ENCODE measurements around the gene STON2. TPM values are rescaled to one million over a fixed set of nuclear protein-coding genes. Genes with fewer than 3 reads are reported as not detected.
"Not testable (repeated sequence)": the region's sequence is repeated elsewhere in the genome, so short reads cannot be mapped to it uniquely, and the experiment has no call there.

STON2 gene
- polyA plus RNA-seq, 2 donors = 8.5 to 20.4 TPM

DNA sequence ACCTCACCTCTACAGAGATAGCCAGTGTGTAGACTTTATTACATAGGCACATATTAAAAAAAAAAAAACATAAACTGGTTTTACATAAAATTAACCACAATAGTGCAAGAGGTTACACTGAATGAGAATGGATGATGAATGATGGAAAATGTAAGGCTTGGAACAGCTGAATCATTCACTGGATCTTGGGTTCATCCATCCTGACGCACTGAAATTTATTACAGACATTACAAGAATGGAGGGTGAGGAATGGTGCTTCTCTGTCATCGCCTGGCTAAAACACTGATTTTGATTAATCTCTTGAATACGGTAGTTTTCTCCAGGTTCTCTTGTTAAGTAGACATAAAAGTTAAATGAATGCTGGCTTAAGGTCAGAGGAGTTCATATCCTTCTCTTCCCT lies 139.4 kb downstream of the STON2 start:
- WGBS, 2 donors = 90% methylated on average over 3 of the region's 3 CpGs
- Histone ChIP-seq H3K27ac (ENCODE audit: low read depth in 2 of 2, low read length in 1 of 2) (no peak overlapping the region), H3K36me3 (ENCODE audit: control insufficient read depth in 2 of 2, insufficient read depth in 2 of 2, low read length in 1 of 2) (no peaks in the 10 kb centered on the region), H3K27me3 (ENCODE audit: control insufficient read depth in 1 of 2, insufficient read depth in 2 of 2, low read length in 2 of 2) (no peaks in the 10 kb centered on the region), H3K9me3 (ENCODE audit: control insufficient read depth in 2 of 2, insufficient read depth in 1 of 2, low read depth in 1 of 2, low read length in 1 of 2) (no peaks in the 10 kb centered on the region), H3K4me1 (ENCODE audit: control insufficient read depth in 2 of 2, insufficient read depth in 2 of 2, low read length in 1 of 2) (no peaks in the 10 kb centered on the region), H3K4me3 (ENCODE audit: low read depth in 1 of 2, low read length in 2 of 2) (no peak overlapping the region)

DNA sequence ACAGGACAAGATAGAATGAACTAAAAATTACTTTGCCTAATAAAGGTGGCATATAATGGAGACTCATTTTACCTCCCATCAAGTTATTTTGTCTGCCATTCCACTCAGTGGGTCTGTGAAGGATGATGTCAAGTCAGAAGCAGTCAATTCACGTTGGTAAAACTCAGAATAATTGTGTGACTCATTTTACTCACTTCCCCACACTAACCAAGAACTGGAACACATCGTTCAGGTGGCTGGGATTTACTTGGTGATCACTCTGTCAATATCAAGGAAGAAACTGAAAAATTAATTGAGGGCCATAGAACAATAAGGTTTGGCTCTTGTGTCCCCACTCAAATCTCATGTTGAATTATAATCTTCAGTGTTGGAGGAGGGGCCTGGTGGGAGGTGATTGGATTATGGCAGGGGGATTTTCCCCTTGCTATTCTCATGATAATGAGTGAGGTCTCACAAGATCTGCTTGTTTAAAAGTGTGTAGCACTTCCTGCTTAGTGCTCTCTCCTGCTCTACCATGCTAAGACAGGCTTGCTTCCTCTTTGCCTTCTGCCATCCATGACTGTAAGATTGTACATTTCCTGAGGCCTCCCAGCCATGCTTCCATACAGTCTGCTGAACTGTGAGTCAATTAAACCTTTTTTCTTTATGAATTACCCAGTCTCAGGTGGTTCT lies 143.7 kb downstream of the STON2 start:
- Histone ChIP-seq H3K4me1 (ENCODE audit: control insufficient read depth in 2 of 2, insufficient read depth in 2 of 2, low read length in 1 of 2) (no peaks in the 10 kb centered on the region), H3K36me3 (ENCODE audit: control insufficient read depth in 2 of 2, insufficient read depth in 2 of 2, low read length in 1 of 2) (no peaks in the 10 kb centered on the region), H3K4me3 (ENCODE audit: low read depth in 1 of 2, low read length in 2 of 2) (no peak overlapping the region), H3K9me3 (ENCODE audit: control insufficient read depth in 2 of 2, insufficient read depth in 1 of 2, low read depth in 1 of 2, low read length in 1 of 2) (no peaks in the 10 kb centered on the region), H3K27ac (ENCODE audit: low read depth in 2 of 2, low read length in 1 of 2) (no peak overlapping the region), H3K27me3 (ENCODE audit: control insufficient read depth in 1 of 2, insufficient read depth in 2 of 2, low read length in 2 of 2) (no peaks in the 10 kb centered on the region)
- 64 to 67% methylated on average over 2 of the region's 2 CpGs for WGBS, 2 donors

GRCh38 chr14:81252278-81252677 lies 147.8 kb downstream of the STON2 start:
- no peaks in the 10 kb centered on the region for H3K9me3 ChIP-seq (ENCODE audit: control insufficient read depth in 2 of 2, insufficient read depth in 1 of 2, low read depth in 1 of 2, low read length in 1 of 2)
- 74 to 79% methylated on average over 1 of the region's 1 CpG for WGBS, 2 donors
- no peak overlapping the region for H3K27ac ChIP-seq (ENCODE audit: low read depth in 2 of 2, low read length in 1 of 2)
- no peaks in the 10 kb centered on the region for H3K36me3 ChIP-seq (ENCODE audit: control insufficient read depth in 2 of 2, insufficient read depth in 2 of 2, low read length in 1 of 2)
- no peaks in the 10 kb centered on the region for H3K27me3 ChIP-seq (ENCODE audit: control insufficient read depth in 1 of 2, insufficient read depth in 2 of 2, low read length in 2 of 2)
- no peaks in the 10 kb centered on the region for H3K4me1 ChIP-seq (ENCODE audit: control insufficient read depth in 2 of 2, insufficient read depth in 2 of 2, low read length in 1 of 2)
- no peak overlapping the region for H3K4me3 ChIP-seq (ENCODE audit: low read depth in 1 of 2, low read length in 2 of 2)

- Histone ChIP-seq H3K27ac (ENCODE audit: low read depth in 2 of 2, low read length in 1 of 2) (no peak overlapping the region), H3K4me1 (ENCODE audit: control insufficient read depth in 2 of 2, insufficient read depth in 2 of 2, low read length in 1 of 2) (no peaks in the 10 kb centered on the region), H3K27me3 (ENCODE audit: control insufficient read depth in 1 of 2, insufficient read depth in 2 of 2, low read length in 2 of 2) (no peaks in the 10 kb centered on the region), H3K9me3 (ENCODE audit: control insufficient read depth in 2 of 2, insufficient read depth in 1 of 2, low read depth in 1 of 2, low read length in 1 of 2) (no peaks in the 10 kb centered on the region), H3K36me3 (ENCODE audit: control insufficient read depth in 2 of 2, insufficient read depth in 2 of 2, low read length in 1 of 2) (no peaks in the 10 kb centered on the region), H3K4me3 (ENCODE audit: low read depth in 1 of 2, low read length in 2 of 2) (no peak overlapping the region)
- 60 to 63% methylated on average over 8 of the region's 8 CpGs for WGBS, 2 donors
Measured at GRCh38 chr14:81247271-81247766, 152.8 kb downstream of the STON2 start.

DNA sequence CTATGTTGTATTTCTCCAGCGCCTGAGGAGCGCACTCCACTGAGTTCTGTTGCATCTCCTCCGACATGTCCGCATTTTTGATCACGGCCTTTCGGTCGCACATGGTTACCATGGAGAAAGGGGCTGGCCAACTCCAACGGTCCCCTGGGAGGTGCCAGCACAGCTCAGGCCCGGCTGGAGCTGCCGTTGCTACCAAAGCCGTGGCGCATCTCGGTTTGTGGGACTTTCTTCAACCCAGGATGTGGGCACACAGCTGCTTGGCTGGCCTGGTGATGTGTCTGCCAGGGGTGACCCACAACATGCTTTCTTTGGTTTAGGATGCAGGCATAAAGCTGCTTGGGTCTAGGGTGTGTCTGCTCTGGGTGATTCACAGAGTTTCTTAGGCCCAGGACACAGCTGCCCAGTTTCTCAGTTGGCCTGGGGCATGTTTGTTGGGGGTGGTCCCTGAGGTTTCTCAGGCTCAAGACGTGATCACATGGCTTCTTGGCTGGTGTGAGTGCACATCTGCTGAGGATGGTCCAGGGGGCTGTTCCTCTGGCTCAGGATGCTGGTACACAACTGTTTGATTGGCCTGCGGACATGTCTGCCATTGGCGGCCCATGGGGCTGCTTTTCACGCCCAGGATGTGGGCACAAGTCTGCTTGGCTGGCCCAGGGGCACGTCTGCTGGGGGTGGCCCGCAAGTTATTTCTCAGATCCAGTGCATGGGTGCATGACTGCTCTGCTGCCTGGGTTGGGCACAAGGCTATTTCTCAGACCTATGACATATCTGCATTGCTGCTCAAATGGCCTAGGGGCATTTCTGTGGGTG lies 153.5 kb downstream of the STON2 start:
- WGBS, 2 donors = 80 to 87% methylated on average over 19 of the region's 19 CpGs
- H3K4me1 ChIP-seq (ENCODE audit: control insufficient read depth in 2 of 2, insufficient read depth in 2 of 2, low read length in 1 of 2) = no peaks in the 10 kb centered on the region
- H3K27ac ChIP-seq (ENCODE audit: low read depth in 2 of 2, low read length in 1 of 2) = peak overlapping the region in 1 of 2 donors; percentile 4
- H3K4me3 ChIP-seq (ENCODE audit: low read depth in 1 of 2, low read length in 2 of 2) = no peak overlapping the region
- H3K27me3 ChIP-seq (ENCODE audit: control insufficient read depth in 1 of 2, insufficient read depth in 2 of 2, low read length in 2 of 2) = no peaks in the 10 kb centered on the region
- H3K36me3 ChIP-seq (ENCODE audit: control insufficient read depth in 2 of 2, insufficient read depth in 2 of 2, low read length in 1 of 2) = no peaks in the 10 kb centered on the region
- H3K9me3 ChIP-seq (ENCODE audit: control insufficient read depth in 2 of 2, insufficient read depth in 1 of 2, low read depth in 1 of 2, low read length in 1 of 2) = no peaks in the 10 kb centered on the region

GRCh38 chr14:81245771-81246170 lies 154.4 kb downstream of the STON2 start:
- Histone ChIP-seq H3K4me3 (ENCODE audit: low read depth in 1 of 2, low read length in 2 of 2) (no peak overlapping the region), H3K36me3 (ENCODE audit: control insufficient read depth in 2 of 2, insufficient read depth in 2 of 2, low read length in 1 of 2) (no peaks in the 10 kb centered on the region), H3K9me3 (ENCODE audit: control insufficient read depth in 2 of 2, insufficient read depth in 1 of 2, low read depth in 1 of 2, low read length in 1 of 2) (no peaks in the 10 kb centered on the region), H3K27me3 (ENCODE audit: control insufficient read depth in 1 of 2, insufficient read depth in 2 of 2, low read length in 2 of 2) (no peaks in the 10 kb centered on the region), H3K4me1 (ENCODE audit: control insufficient read depth in 2 of 2, insufficient read depth in 2 of 2, low read length in 1 of 2) (no peaks in the 10 kb centered on the region), H3K27ac (ENCODE audit: low read depth in 2 of 2, low read length in 1 of 2) (no peak overlapping the region)
- WGBS, 2 donors = 37 to 45% methylated on average over 1 of the region's 1 CpG

GRCh38 chr14:81244431-81244830 lies 155.7 kb downstream of the STON2 start:
- not testable (repeated sequence) for H3K27me3 ChIP-seq (ENCODE audit: control insufficient read depth in 1 of 2, insufficient read depth in 2 of 2, low read length in 2 of 2); H3K9me3 ChIP-seq (ENCODE audit: control insufficient read depth in 2 of 2, insufficient read depth in 1 of 2, low read depth in 1 of 2, low read length in 1 of 2); H3K4me3 ChIP-seq (ENCODE audit: low read depth in 1 of 2, low read length in 2 of 2); H3K27ac ChIP-seq (ENCODE audit: low read depth in 2 of 2, low read length in 1 of 2); H3K4me1 ChIP-seq (ENCODE audit: control insufficient read depth in 2 of 2, insufficient read depth in 2 of 2, low read length in 1 of 2); H3K36me3 ChIP-seq (ENCODE audit: control insufficient read depth in 2 of 2, insufficient read depth in 2 of 2, low read length in 1 of 2)
- 91 to 92% methylated on average over 27 to 28 of the region's 28 CpGs for WGBS, 2 donors

GRCh38 chr14:81243499-81243898 lies 156.6 kb downstream of the STON2 start:
- no peak overlapping the region for H3K4me3 ChIP-seq (ENCODE audit: low read depth in 1 of 2, low read length in 2 of 2)
- no peaks in the 10 kb centered on the region for H3K36me3 ChIP-seq (ENCODE audit: control insufficient read depth in 2 of 2, insufficient read depth in 2 of 2, low read length in 1 of 2)
- H3K4me1 ChIP-seq (ENCODE audit: control insufficient read depth in 2 of 2, insufficient read depth in 2 of 2, low read length in 1 of 2) = no peaks in the 10 kb centered on the region
- H3K27ac ChIP-seq (ENCODE audit: low read depth in 2 of 2, low read length in 1 of 2) = no peak overlapping the region
- 77 to 88% methylated on average over 2 of the region's 2 CpGs for WGBS, 2 donors
- H3K9me3 ChIP-seq (ENCODE audit: control insufficient read depth in 2 of 2, insufficient read depth in 1 of 2, low read depth in 1 of 2, low read length in 1 of 2) = no peaks in the 10 kb centered on the region
- H3K27me3 ChIP-seq (ENCODE audit: control insufficient read depth in 1 of 2, insufficient read depth in 2 of 2, low read length in 2 of 2) = no peaks in the 10 kb centered on the region

- not testable (repeated sequence) for H3K36me3 ChIP-seq (ENCODE audit: control insufficient read depth in 2 of 2, insufficient read depth in 2 of 2, low read length in 1 of 2); H3K4me3 ChIP-seq (ENCODE audit: low read depth in 1 of 2, low read length in 2 of 2); H3K4me1 ChIP-seq (ENCODE audit: control insufficient read depth in 2 of 2, insufficient read depth in 2 of 2, low read length in 1 of 2); H3K27me3 ChIP-seq (ENCODE audit: control insufficient read depth in 1 of 2, insufficient read depth in 2 of 2, low read length in 2 of 2); H3K9me3 ChIP-seq (ENCODE audit: control insufficient read depth in 2 of 2, insufficient read depth in 1 of 2, low read depth in 1 of 2, low read length in 1 of 2); H3K27ac ChIP-seq (ENCODE audit: low read depth in 2 of 2, low read length in 1 of 2)
- WGBS, 2 donors = 79% methylated on average over 2 of the region's 2 CpGs
Measured at GRCh38 chr14:81236849-81237248, 163.3 kb downstream of the STON2 start.
